ENCODE measurements around the gene TMEM121B. TPM values are rescaled to one million over a fixed set of nuclear protein-coding genes. Genes with fewer than 3 reads are reported as not detected.

TMEM121B gene
- total RNA-seq, 4 donors from 2014 or later, result 0.26 to 0.49 (median 0.35) TPM; not detected in 1

DNA sequence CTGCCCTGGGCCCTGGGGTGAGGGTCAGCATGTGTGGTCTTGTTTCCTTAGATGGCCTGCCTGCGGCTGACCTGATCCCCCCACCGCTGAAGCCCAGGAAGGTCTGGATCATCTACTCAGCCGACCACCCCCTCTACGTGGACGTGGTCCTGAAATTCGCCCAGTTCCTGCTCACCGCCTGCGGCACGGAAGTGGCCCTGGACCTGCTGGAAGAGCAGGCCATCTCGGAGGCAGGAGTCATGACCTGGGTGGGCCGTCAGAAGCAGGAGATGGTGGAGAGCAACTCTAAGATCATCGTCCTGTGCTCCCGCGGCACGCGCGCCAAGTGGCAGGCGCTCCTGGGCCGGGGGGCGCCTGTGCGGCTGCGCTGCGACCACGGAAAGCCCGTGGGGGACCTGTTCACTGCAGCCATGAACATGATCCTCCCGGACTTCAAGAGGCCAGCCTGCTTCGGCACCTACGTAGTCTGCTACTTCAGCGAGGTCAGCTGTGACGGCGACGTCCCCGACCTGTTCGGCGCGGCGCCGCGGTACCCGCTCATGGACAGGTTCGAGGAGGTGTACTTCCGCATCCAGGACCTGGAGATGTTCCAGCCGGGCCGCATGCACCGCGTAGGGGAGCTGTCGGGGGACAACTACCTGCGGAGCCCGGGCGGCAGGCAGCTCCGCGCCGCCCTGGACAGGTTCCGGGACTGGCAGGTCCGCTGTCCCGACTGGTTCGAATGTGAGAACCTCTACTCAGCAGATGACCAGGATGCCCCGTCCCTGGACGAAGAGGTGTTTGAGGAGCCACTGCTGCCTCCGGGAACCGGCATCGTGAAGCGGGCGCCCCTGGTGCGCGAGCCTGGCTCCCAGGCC is 12.7 kb downstream of the TMEM121B start:
- H3K27me3 ChIP-seq, result no peaks in the 10 kb centered on the region
- DNase-seq, result no peak
- H3K4me3 ChIP-seq, result no peak overlapping the region
- no peaks in the 10 kb centered on the region for H3K4me1 ChIP-seq
- H3K27ac ChIP-seq, result no peak overlapping the region
- TF ChIP-seq CTCF (IDR thresholded peaks at IDR 0.05) (no peak), POLR2A (IDR thresholded peaks at IDR 0.05) (no peak)
- intact Hi-C loops (cut with DNase I; ENCODE audit: low total_unique reads), result no loop called here
- no peaks in the 10 kb centered on the region for H3K9me3 ChIP-seq
- no peaks in the 10 kb centered on the region for H3K36me3 ChIP-seq

DNA sequence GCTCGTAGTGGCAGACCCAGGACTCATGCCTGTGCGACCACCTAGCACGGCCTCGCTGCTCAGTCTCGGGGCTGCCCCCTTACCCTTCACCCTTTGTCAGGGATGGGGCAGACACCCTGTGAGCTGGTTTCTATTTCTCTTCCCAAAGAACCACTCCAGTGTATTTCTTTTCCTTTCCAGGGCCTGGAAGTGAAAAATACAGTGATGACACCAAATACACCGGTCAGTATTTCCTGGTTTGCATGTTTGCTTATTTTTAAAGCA is 13.7 kb downstream of the TMEM121B start:
- intact Hi-C loops (cut with DNase I; ENCODE audit: low total_unique reads), result no loop called here
- Histone ChIP-seq H3K4me1 (no peaks in the 10 kb centered on the region), H3K27me3 (no peaks in the 10 kb centered on the region), H3K4me3 (no peak overlapping the region), H3K27ac (no peak overlapping the region), H3K9me3 (no peaks in the 10 kb centered on the region), H3K36me3 (no peaks in the 10 kb centered on the region)
- DNase-seq, result no peak
- no peak for TF ChIP-seq POLR2A (IDR thresholded peaks at IDR 0.05)
- TF ChIP-seq CTCF (IDR thresholded peaks at IDR 0.05), result no peak

GRCh38 chr22:17106785-17107546 is 14.2 kb downstream of the TMEM121B start:
- no peaks in the 10 kb centered on the region for H3K36me3 ChIP-seq

DNA sequence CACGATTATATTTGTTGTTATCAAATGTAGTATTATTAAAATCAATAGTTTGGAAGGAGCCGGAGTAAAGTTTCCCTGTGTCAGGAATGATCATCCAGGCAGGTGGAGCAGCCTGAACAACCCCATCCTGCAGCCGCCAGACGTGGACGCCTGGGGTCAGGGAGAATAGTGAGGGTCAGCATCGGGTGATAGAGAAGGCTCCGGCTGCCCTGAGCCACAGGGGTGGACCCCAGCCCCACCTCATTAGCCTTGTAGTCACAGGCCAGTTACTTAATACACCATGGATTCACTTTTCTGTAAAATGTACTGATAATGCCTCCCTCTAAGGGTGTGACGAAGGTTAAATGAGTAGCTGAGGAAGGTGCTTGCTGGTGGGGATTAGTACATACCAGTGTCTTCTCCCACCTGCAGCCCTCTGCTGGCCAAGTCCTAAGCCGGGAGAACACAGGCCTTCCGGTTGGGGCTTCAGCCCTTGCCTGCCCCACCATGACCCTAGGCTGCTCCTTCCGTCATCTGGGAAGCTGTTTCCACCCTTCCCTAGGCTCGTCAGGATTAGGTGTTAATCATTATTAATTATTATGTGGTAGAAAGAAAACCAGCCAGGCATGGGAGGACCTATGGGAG is 14.9 kb downstream of the TMEM121B start:
- Histone ChIP-seq H3K9me3 (no peaks in the 10 kb centered on the region), H3K36me3 (no peaks in the 10 kb centered on the region), H3K27me3 (no peaks in the 10 kb centered on the region), H3K27ac (no peak overlapping the region), H3K4me1 (no peaks in the 10 kb centered on the region), H3K4me3 (no peak overlapping the region)
- DNase-seq, result no peak
- intact Hi-C loops (cut with DNase I; ENCODE audit: low total_unique reads), result no loop called here
- TF ChIP-seq CTCF (IDR thresholded peaks at IDR 0.05) (no peak), POLR2A (IDR thresholded peaks at IDR 0.05) (no peak)

More at GRCh38 chr22:17106785-17107546, 14.2 kb downstream of the TMEM121B start:
- H3K27me3 ChIP-seq, result no peaks in the 10 kb centered on the region
- no peak overlapping the region for H3K4me3 ChIP-seq
- no peak overlapping the region for H3K27ac ChIP-seq
- TF ChIP-seq CTCF (IDR thresholded peaks at IDR 0.05) (no peak), POLR2A (IDR thresholded peaks at IDR 0.05) (no peak)
- H3K9me3 ChIP-seq, result no peaks in the 10 kb centered on the region
- no peaks in the 10 kb centered on the region for H3K4me1 ChIP-seq
- DNase-seq, result no peak
- intact Hi-C loops (cut with DNase I; ENCODE audit: low total_unique reads), result no loop called here

Measured in uterus (tissue), 4 donors.